ENCODE data around the gene TMEM9. TPM values are rescaled to one million over a fixed set of nuclear protein-coding genes. Genes with fewer than 3 reads are reported as not detected.

TMEM9 gene
- total RNA-seq, 4 donors from 2014 or later: 73.6 to 163 (median 117) TPM

DNA sequence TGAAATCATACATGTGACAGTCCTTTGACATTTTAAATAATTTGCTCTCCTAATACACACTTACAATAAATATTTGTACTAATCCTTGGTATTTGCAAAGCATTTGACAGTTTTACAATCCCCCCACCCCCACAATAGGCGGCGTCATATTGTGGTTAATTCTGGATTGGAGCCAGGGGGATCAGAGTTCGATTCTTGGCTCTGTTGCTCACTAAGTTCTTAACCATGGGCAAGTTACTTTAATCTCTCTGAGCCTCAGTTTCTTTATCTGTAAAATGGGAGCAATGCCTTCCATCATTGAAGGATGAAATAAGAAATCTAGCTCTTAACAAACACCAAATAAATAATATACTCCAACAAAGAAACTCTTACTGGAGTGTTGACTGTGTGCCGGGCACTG is 65.9 kb downstream of the TMEM9 start:
- no peaks in the 10 kb centered on the region for H3K36me3 ChIP-seq
- no peak overlapping the region for H3K4me3 ChIP-seq
- intact Hi-C loops (cut with DNase I; ENCODE audit: low total_unique reads): no loop called here
- no peaks in the 10 kb centered on the region for H3K27me3 ChIP-seq
- DNase-seq: no peak
- no peaks in the 10 kb centered on the region for H3K4me1 ChIP-seq
- TF ChIP-seq, protein P1, sequence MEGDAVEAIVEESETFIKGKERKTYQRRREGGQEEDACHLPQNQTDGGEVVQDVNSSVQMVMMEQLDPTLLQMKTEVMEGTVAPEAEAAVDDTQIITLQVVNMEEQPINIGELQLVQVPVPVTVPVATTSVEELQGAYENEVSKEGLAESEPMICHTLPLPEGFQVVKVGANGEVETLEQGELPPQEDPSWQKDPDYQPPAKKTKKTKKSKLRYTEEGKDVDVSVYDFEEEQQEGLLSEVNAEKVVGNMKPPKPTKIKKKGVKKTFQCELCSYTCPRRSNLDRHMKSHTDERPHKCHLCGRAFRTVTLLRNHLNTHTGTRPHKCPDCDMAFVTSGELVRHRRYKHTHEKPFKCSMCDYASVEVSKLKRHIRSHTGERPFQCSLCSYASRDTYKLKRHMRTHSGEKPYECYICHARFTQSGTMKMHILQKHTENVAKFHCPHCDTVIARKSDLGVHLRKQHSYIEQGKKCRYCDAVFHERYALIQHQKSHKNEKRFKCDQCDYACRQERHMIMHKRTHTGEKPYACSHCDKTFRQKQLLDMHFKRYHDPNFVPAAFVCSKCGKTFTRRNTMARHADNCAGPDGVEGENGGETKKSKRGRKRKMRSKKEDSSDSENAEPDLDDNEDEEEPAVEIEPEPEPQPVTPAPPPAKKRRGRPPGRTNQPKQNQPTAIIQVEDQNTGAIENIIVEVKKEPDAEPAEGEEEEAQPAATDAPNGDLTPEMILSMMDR (IDR thresholded peaks at IDR 0.05): no peak
- no peak for TF ChIP-seq POLR2A (IDR thresholded peaks at IDR 0.05)
- no peak overlapping the region for H3K27ac ChIP-seq
- no peaks in the 10 kb centered on the region for H3K9me3 ChIP-seq

DNA sequence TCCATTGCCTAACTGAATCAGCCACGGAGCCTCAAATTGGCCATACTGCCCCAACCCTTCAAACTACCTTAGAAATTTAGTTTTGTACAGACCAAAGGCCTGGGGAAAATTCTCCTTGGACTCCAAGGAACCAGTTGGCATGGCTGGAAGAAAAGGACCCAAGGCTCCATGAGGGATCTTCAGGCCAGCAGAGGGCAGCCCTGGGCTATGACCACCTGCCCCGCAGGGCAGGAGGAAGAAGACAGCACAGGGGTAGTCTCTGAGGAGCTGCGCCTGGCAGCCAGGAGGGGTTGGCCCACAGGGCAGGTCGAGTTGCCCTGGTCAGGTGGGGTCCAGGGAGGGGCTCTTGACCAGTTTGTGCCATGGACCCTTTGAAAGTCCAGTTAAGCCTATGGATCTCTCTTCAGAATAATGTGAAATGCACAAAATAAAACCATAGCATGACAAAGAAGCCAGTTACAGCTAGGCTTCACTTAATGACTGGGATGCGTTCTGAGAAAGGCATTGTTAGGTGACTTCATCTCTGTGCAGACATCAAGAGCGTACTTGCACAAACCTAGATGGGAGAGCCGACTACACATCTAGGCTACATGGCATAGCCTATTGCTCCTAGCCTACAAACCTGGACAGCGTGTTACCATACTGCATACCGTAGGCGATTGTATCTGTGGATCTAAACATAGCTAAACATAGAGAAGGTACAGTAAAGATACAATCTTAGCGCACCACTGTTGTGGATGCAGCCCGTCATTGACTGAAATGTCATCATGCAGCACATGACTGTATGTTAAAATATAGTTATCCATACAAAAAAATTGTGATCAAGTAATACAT is 68.2 kb downstream of the TMEM9 start:
- H3K27me3 ChIP-seq: no peaks in the 10 kb centered on the region
- H3K36me3 ChIP-seq: no peaks in the 10 kb centered on the region
- H3K4me1 ChIP-seq: no peaks in the 10 kb centered on the region
- intact Hi-C loops (cut with DNase I; ENCODE audit: low total_unique reads): no loop called here
- no peak overlapping the region for H3K27ac ChIP-seq
- H3K4me3 ChIP-seq: no peak overlapping the region
- no peak for TF ChIP-seq POLR2A (IDR thresholded peaks at IDR 0.05)
- TF ChIP-seq, protein P1 (IDR thresholded peaks at IDR 0.05): peak; percentile 45 to 54 (median 46)
- peak; percentile 25 to 31 for DNase-seq
- H3K9me3 ChIP-seq: no peaks in the 10 kb centered on the region

Other genes with a start within 250 kb of the TMEM9 start
- 10 to 100 TPM in 1 of 4 donors, 1 to 10 TPM in 2, under 1 TPM in 1; 0.29 to 11.3 (median 2.4) TPM for gene KIF21B, start 130.8 kb downstream of the TMEM9 start, total RNA-seq
- under 1 TPM in 1 of 4 donors, not detected in 3; 0.07 TPM for gene CACNA1S, start 42.0 kb downstream of the TMEM9 start, total RNA-seq
- gene ASCL5, start 27.3 kb downstream of the TMEM9 start, total RNA-seq: not detected
- gene IGFN1, start 36.4 kb upstream of the TMEM9 start, total RNA-seq: 1 to 10 TPM in 2 of 4 donors, under 1 TPM in 1, not detected in 1; 0.51 to 5.4 (median 2.1) TPM
- under 1 TPM in 2 of 4 donors, not detected in 2; 0.18 to 0.62 TPM for gene PKP1, start 129.0 kb upstream of the TMEM9 start, total RNA-seq
- gene TNNT2, start 223.2 kb upstream of the TMEM9 start, total RNA-seq: under 1 TPM in 1 of 4 donors, not detected in 3; 0.21 TPM
- gene LAD1, start 244.8 kb upstream of the TMEM9 start, total RNA-seq: 1 to 10 TPM in 1 of 4 donors, under 1 TPM in 2, not detected in 1; 0.26 to 4.8 (median 0.29) TPM